Body of pancreas (tissue), 4 donors: Measurements from ENCODE around the gene DIS3L2. TPM values are rescaled to one million over a fixed set of nuclear protein-coding genes. Genes with fewer than 3 reads are reported as not detected.

Source experiments
- ATAC-seq: fragments of 150-250 bp; one replicate; pipeline ENCODE4 v1.9.1; 2016
- DNase-seq, 4 donors: peaks; one replicate each; pipeline ENCODE4 v3.0.0-alpha.2; 2019
- H3K27ac ChIP-seq, 4 donors: fragments of 200-600 bp; sonication (generic); 1 replicate in 3 of 4; 2 replicates in 1 of 4; pipeline versions ENCODE4 v1.5.1 to v1.6.1; 2016 to 2019; ENCODE audit warnings: mild to moderate bottlenecking in 1 of 4, mixed read lengths in 1 of 4, moderate library complexity in 1 of 4
- H3K27me3 ChIP-seq, 2 donors: fragments of 200-600 bp; sonication (generic); one replicate each; pipeline ENCODE4 v1.6.0; 2016; ENCODE audit warnings: mild to moderate bottlenecking in 1 of 2
- H3K36me3 ChIP-seq, 2 donors: fragments of 200-600 bp; sonication (generic); replicated peaks in 1 of 2; 2 replicates each; pipeline ENCODE4 v1.5.1; 2016; ENCODE audit warnings: low read depth in 2 of 2; ENCODE audit not compliant: insufficient read depth in 1 of 2
- H3K4me1 ChIP-seq: fragments of 200-600 bp; sonication (generic); one replicate; pipeline ENCODE4 v1.6.0; 2016
- H3K4me3 ChIP-seq, 2 donors: fragments of 200-600 bp; sonication (generic); 1 replicate in 1 of 2; 2 replicates in 1 of 2; pipeline ENCODE4 v1.5.1; 2016 to 2019
- H3K9me3 ChIP-seq, 3 donors: fragments of 200-600 bp; sonication (generic); 1 replicate in 2 of 3; 2 replicates in 1 of 3; pipeline ENCODE4 v1.5.1; 2016
- POLR2A ChIP-seq, 3 donors: fragments of 450-650 bp; IDR thresholded peaks; one replicate each; pipeline ENCODE4 v1.6.1; 2016; ENCODE audit warnings: antibody characterized with exemption in 3 of 3, mild to moderate bottlenecking in 2 of 3
- WGBS, 2 donors: methylation state at CpG; one replicate each; pipeline ENCODE4 v1.1.5; 2017; 5-methylcytosine and 5-hydroxymethylcytosine counted together
- intact Hi-C: fragments of 100-400 bp; cut with DNase I; formaldehyde crosslinking; loops from one replicate; pipeline ENCODE4 v1.15.1; 2023
- total RNA-seq, 2 donors: library from RNA; depleted of rRNA; stranded (reverse); fragments of >200 nt; gene quantifications; one replicate each; pipeline ENCODE4 v1.1.0, GENCODE V29; 2016
- TF ChIP-seq, protein P1 (sequence below), 7 experiments: fragments of 450-650 bp in 4 of 7; fragments of 200-600 bp in 3 of 7; sonication (generic) in 3 of 7; IDR thresholded peaks; one replicate each; pipeline ENCODE4 v1.5.1; 2016 to 2019; ENCODE audit warnings: antibody characterized with exemption in 7 of 7

DIS3L2 gene
- total RNA-seq, 2 donors from 2014 or later: 27.8 to 113 TPM

DNA sequence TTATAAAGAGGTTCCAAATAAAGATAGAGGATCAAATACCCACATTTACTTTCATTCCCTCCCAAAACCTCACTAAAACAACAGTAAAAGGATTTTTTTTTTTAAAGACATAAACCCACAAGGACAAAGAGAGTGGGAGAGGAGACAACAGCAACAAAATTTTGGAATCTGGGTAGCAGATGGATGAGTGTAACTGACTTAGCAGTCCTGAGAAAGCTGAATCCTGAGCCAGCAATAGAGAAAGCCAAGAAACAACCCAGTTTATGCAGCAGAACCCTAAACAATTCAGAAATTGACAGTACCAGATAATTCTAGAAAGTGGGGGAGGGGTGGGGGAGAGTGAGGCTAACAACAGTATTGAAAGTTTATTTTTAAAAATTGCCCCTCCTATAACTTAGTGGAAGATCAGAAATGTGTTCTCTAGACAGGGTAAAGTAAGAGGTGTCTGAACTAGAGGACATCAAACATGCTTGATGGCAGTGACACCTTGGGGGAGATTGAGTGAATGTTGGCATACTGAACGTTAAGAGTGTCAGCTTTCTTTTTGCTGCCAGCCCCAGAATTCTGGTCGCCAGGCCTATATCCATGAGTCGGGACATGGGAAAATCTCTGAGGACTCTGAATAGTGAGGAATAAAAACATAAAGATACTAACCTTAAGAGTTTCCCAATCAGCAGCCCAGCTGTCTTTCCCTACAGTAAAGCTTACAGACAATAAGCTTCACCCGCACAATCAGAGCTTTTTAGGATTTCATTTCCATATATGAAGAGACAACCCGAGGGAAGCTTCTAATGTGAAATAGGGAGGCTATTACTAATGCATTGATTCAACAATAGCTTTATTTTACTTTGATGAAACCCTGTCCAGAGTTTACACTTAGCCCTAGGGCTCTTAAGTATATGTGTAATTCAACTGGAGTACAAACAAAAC lies 289.0 kb downstream of the DIS3L2 start:
- H3K27me3 ChIP-seq: no peaks in the 10 kb centered on the region
- no peak overlapping the region for H3K4me3 ChIP-seq
- TF ChIP-seq, protein P1, sequence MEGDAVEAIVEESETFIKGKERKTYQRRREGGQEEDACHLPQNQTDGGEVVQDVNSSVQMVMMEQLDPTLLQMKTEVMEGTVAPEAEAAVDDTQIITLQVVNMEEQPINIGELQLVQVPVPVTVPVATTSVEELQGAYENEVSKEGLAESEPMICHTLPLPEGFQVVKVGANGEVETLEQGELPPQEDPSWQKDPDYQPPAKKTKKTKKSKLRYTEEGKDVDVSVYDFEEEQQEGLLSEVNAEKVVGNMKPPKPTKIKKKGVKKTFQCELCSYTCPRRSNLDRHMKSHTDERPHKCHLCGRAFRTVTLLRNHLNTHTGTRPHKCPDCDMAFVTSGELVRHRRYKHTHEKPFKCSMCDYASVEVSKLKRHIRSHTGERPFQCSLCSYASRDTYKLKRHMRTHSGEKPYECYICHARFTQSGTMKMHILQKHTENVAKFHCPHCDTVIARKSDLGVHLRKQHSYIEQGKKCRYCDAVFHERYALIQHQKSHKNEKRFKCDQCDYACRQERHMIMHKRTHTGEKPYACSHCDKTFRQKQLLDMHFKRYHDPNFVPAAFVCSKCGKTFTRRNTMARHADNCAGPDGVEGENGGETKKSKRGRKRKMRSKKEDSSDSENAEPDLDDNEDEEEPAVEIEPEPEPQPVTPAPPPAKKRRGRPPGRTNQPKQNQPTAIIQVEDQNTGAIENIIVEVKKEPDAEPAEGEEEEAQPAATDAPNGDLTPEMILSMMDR (IDR thresholded peaks at IDR 0.05): no peak
- no peak for TF ChIP-seq POLR2A (IDR thresholded peaks at IDR 0.05)
- intact Hi-C loops: no loop called here
- H3K4me1 ChIP-seq: no peaks in the 10 kb centered on the region
- WGBS, 2 donors: 84 to 86% methylated on average over 5 of the region's 5 CpGs
- DNase-seq (no peak), ATAC-seq (no peak)
- H3K36me3 ChIP-seq: no peaks in the 10 kb centered on the region
- H3K9me3 ChIP-seq: no peaks in the 10 kb centered on the region
- no peak overlapping the region for H3K27ac ChIP-seq

DNA sequence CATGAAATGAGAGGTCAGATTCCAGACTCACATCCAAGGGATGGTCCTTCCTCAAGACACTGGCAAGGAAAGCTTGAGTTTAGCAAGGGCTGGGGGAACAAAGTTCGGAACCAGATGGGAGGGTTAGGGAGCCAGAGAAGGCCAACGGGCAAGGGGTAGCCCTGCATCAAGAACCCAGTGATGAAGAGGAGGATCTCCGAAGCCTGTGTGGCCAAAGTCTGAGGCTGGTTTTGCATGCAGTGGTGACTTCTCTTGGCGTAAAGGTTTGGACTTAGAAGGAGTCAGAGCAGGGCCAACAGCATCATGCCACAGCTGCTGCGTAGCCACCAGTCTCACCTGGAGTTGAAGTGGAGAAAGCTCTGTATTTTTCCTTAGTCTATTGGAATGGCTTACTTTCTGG lies 293.5 kb downstream of the DIS3L2 start:
- no peaks in the 10 kb centered on the region for H3K36me3 ChIP-seq
- intact Hi-C loops: no loop called here
- DNase-seq (no peak), ATAC-seq (no peak)
- no peaks in the 10 kb centered on the region for H3K9me3 ChIP-seq
- no peak overlapping the region for H3K27ac ChIP-seq
- H3K4me1 ChIP-seq: no peaks in the 10 kb centered on the region
- no peaks in the 10 kb centered on the region for H3K27me3 ChIP-seq
- no peak for TF ChIP-seq POLR2A (IDR thresholded peaks at IDR 0.05)
- TF ChIP-seq, protein P1 (IDR thresholded peaks at IDR 0.05): no peak
- WGBS, 2 donors: 93 to 95% methylated on average over 5 of the region's 5 CpGs
- no peak overlapping the region for H3K4me3 ChIP-seq

DNA sequence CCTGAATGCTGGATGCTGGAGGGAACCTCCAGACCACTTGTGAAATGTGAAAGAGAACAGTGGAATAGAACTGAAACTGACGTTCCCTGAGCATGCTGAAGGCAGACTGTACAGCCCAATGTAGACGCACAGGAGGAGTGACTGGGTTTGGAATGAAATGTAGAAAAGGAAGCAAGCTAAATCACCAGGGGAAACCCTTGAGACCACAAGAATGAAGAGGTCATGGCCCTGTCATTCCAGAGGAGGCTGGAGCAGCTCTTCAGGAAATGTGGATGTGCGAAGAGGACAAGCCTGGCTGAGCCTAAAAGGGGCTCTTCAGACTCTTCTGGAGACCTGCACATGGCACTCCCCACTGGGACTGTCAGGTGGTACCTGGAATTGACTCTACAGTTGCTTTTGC lies 298.6 kb downstream of the DIS3L2 start:
- intact Hi-C loops: no loop called here
- Histone ChIP-seq H3K27me3 (no peaks in the 10 kb centered on the region), H3K9me3 (no peaks in the 10 kb centered on the region), H3K27ac (no peak overlapping the region), H3K4me3 (no peak overlapping the region), H3K4me1 (no peaks in the 10 kb centered on the region), H3K36me3 (peaks cover 0 to 6% of the 10 kb centered on the region in 2 donors)
- TF ChIP-seq, protein P1 (IDR thresholded peaks at IDR 0.05): no peak
- TF ChIP-seq POLR2A (IDR thresholded peaks at IDR 0.05): no peak
- ATAC-seq: no peak
- WGBS, 2 donors: 76 to 87% methylated on average over 3 of the region's 3 CpGs
- DNase-seq: peak in 1 of 4 donors; percentile 7

DNA sequence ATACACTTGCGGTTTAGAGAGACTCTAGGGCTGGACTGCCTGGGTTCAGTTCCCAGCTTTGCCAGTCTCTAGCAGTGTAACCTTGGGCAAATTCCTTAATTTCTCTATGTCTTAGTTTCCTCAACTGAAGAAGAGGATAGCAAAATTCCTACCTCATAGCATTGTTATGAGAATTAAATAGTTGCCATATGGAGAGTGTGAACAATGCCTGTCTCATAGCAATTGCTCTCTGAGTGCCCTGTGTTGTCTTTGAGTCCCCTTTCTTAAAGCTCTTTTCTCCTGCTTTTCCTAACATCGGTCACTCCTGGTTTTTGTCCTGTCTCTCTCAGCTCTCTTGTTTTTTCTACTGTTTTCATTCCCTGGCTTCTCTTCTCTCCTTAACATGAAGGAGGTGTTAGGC lies 300.3 kb downstream of the DIS3L2 start:
- no peaks in the 10 kb centered on the region for H3K27me3 ChIP-seq
- 93 to 100% methylated on average over 2 of the region's 2 CpGs for WGBS, 2 donors
- DNase-seq (no peak), ATAC-seq (no peak)
- H3K4me1 ChIP-seq: no peaks in the 10 kb centered on the region
- no peak for TF ChIP-seq POLR2A (IDR thresholded peaks at IDR 0.05)
- TF ChIP-seq, protein P1 (IDR thresholded peaks at IDR 0.05): no peak
- no peak overlapping the region for H3K27ac ChIP-seq
- H3K4me3 ChIP-seq: no peak overlapping the region
- no peaks in the 10 kb centered on the region for H3K9me3 ChIP-seq
- intact Hi-C loops: no loop called here
- H3K36me3 ChIP-seq: peaks cover 0 to 6% of the 10 kb centered on the region in 2 donors
